NCI-H1048 (cell line): Measurements from ENCODE around the gene CNTNAP2.

ENCODE experiments used
- DNase-seq: peaks from one replicate; lab custom pipeline; 2025; lab: John Stamatoyannopoulos, UW

CNTNAP2 gene

DNA sequence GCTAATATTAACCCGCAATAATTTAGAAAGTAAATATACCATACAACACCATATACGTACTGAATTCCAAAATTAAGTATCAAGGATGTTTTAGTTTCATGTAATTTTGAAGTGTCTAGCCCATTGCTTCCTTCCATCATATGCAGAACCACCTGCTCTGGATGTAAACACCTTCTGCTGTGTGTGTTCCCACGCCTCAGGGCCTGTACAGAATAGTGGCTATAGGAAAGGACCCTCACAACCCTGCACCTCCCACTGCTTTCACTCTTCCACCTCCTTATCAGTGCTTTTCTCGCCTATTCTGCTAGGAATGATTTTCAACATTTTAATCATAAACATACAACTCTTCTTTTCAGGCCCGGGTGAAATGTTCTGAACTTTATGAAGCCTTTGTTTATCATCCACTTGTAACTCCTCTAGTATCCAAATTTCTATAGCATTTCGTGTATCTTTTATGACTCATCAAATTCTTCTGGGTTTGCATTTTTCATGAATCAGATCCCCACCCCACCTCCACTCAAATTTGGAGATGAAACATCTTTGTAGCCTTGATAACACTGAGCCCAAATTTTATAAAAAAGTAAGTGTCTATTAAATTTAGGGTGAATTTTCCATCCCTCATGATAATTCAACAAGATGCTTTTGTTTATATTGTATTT is 1367.2 kb downstream of the CNTNAP2 start:
- DNase-seq: no peak

DNA sequence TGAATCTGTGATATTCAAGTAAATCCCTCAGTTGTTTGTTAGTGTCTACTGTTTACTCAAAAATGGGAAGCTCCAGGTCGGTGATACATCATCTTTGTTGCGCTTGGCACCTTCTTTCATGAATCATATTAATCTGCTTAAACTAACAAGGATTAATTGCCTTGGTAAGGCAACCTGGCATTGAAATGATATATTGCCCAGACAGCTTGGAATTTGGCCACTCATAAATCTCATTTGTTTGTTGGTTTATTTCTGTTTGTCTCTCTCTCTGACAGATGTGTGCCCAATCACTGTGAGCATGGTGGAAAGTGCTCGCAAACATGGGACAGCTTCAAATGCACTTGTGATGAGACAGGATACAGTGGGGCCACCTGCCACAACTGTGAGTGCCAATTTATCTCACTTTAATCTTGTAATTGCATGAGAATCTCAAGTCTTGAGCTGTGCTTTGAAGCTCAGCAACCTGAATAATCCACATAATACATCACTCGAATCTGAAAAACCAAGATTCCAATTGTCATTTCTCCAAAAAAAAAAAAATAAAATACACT is 1369.1 kb downstream of the CNTNAP2 start:
- no peak for DNase-seq

DNA sequence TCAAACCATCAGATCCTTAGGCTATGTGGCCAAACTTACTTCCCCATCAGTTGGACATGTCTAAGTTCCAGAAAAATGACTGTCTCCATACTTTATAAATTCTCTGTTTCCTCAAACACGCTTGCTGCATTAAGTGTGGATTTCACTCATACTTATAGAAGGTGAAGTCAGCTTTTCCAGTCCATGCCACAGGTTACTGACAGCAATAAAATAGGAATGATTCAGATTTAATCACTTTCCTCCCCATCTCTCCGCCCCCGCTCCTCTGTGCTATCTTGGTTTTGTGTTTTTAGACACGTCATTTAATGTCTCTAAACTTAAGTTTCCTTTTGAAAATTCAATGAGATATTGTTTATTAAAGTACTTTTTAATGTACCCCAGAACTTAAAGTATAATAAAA is 1376.0 kb downstream of the CNTNAP2 start:
- no peak for DNase-seq

DNA sequence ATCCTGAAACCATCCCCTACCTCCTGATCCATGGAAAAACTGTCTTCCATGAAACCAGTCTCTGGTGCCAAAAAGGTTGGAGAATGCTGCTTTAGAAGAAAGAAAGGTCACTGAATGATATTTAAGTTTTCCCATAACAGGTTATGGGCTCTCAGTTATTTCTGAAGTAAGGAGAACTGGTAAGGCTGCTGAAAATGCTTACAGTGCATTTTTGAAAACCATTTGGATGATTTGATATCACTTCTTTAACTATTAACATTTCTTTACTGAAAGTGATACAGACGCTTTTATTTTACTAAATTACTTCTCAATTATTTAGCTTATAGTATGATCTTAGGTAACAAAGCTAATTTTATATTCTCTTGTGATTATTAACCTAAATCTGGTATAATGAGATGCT is 1379.6 kb downstream of the CNTNAP2 start:
- no peak for DNase-seq

DNA sequence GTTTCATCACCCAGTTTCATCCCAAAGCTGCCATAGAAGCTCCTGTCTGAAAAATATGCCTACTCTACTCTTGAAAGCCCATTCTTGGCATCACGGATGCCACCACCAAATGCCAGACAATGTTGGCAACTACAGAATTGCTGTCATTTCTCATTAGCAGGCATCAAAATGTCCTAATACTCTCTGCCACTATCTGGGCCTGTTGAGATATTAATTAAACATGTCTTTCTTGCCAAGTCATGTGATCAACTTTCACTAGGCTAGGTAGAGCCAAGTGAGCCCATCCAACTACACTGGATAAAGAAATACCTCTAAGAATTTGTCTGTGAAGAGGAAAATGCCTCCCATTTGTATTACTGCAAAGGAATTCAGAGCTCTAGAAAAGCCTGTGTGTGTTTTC is 1380.6 kb downstream of the CNTNAP2 start:
- DNase-seq: no peak

DNA sequence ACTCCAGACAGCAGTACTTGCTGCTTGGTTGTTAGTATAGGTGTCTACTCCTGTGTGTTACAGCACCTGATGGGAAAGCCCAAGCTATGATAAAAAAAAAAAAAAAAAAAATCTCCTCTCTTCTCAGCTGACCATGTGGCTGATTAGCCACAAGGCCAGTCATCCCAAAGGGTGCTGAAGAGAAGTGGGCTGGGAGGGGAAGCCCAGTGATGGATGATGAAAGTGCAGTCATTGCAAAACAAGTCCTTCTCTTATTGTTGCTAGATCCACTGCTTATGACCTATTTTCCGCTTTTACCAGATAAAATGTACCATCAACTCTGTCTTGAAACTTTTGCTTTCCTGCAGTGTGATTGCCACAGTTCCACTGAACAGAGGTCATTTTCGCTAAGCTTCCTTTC is 1381.5 kb downstream of the CNTNAP2 start:
- DNase-seq: no peak

DNA sequence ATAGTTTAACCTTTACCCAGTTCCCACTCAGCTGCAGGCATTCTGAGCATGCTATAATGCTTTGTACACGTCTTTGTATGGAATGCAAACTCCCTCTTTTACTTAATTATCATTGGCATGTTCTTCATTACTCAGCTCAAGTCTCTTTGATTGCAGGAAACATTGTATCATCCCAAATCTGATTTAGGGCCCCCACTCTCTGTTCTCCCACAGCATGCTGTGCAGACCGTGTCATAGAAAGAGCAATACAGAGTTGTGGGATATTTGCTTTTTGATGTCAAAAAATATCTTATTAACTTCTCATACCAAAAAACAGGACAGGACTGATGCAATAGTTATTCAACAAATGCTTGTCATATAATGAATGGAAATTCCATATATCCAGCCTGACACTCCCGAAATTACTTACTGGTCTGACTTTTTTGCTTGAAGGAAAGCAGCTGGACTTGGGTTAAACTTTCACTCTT is 1392.5 kb downstream of the CNTNAP2 start:
- DNase-seq: no peak

DNA sequence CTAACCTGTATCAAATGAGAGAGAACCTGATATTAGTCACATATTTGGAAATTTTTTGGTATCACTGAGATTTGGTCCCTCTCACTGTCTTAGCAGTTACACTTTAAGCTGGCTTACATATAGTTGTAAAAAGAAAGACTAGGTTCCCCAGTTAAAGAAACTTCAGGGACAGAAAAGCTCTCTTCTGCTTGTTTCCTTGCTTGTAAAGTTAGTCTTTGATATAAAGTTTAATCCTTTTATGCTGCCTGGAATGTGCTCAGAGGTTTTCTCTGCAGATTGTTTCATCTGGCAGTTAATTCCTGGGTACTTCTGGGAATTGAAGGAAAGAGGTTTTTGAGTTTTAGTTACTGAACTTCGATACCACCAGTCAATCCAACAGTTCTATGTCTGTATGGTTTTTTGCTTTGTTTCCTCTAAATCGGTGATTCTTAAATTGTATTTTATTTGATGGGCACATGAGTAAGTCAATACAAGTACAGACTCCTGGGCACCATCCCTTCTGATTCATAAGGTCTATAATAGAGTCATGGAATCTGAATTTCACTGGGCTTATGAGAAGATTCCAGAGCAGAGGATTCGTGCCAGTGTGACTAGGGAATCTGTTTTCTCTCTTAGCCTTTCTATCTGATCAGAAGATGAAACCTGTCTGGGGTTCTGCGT is 1393.1 kb downstream of the CNTNAP2 start:
- no peak for DNase-seq

DNA sequence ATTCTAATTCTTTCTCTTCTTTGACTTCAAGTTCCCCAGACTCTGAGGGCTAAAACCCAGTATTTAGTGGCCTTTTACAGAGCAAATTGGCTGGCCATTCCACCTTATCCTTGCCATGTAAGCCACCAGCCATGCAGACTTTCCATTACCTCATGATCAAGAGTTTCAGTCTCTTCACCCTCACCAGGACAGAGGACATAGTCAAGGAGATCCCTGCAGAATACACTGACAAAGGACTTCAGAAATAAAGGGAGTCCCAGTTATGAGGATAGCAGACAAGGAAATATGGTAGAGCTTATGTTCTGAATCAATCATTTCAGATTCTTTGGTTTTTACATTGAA is 1393.6 kb downstream of the CNTNAP2 start:
- no peak for DNase-seq

DNA sequence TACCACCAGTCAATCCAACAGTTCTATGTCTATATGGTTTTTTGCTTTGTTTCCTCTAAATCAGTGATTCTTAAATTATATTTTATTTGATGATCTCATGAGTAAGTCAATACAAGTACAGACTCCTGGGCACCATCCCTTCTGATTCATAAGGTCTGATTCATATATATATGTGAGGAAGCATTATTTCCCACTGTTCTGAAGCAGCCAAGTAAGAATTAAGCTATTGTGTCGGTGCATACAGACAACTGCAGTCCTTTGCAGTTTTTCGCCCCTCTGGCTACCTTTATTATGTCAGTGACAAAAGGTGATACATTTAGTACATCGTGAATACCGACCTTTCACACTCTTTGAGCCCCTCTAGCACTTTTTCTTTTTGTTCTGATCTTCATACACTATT is 1394.3 kb downstream of the CNTNAP2 start:
- no peak for DNase-seq

DNA sequence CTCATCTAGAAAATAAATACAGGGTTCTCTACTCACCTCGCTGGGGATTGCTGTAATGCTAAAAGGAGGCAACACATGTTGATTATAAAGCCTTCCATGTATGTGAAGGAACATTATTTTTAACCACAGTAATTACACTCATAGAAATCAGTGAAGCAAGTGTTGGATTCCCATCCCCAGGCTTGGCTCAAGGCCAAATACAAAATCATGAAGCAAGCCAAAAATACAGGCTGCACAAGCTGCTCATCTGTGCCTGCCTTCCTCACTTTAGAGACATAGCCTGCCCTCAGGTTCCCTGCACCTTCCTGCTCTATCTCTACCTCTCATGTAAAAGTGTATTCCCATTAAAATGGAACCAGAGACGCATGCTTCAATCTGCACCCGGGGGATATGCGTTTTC is 1396.8 kb downstream of the CNTNAP2 start:
- no peak for DNase-seq

DNA sequence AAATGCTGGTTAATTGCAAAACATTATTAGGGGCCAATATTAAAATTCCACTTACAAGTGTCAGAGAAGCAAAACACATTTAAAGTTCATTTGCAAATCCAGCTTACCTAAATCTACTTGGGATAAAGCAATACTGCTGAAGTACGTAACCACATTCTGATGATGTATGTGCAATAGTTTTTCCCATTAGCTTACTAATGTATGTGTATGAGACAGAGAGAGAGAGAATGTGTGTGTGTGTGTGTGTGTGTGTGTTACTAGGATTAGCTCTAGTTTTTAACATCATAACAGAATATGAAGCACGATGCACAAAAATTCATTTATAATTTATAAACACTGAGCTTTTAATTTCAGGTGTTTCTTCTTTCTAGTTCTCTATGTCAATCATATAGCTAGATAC is 1399.8 kb downstream of the CNTNAP2 start:
- DNase-seq: no peak

DNA sequence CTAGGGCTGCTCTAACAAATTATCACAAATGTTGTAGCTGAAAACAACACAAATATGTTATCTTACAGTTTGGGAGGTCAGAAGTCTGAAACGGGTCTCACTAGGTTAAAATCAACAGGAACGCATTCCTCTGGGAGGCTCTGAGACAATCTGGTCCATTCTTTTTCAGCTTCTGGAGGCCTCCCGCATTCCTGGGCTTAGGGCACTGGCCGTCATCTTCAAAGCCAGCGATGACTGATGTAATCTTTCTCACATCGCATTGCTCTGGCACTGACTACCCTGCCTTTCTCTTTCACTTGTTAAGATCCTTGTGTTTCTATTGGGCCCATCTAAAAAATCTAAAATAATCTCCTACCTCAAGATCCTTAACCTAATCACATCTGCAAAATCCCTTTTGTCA is 1402.5 kb downstream of the CNTNAP2 start:
- no peak for DNase-seq

DNA sequence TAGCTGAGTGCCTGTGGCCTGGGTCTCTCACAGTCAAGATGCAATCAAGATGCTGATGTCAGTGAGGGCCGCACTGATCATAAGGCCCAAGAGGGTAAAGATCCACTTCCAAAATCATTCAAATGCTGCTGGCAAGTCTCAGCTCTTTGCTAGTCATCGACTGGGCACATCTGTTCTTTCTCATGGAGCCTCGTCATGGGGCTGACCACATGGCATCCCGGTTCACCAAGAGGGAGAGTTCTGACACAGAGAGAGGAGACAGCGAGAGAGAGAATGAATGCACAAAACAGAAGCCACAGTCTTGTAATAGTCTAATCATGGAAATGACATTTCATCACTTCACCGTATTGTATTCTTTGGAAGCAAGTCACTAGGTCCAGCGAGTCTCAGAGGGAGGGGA is 1406.5 kb downstream of the CNTNAP2 start:
- no peak for DNase-seq

DNA sequence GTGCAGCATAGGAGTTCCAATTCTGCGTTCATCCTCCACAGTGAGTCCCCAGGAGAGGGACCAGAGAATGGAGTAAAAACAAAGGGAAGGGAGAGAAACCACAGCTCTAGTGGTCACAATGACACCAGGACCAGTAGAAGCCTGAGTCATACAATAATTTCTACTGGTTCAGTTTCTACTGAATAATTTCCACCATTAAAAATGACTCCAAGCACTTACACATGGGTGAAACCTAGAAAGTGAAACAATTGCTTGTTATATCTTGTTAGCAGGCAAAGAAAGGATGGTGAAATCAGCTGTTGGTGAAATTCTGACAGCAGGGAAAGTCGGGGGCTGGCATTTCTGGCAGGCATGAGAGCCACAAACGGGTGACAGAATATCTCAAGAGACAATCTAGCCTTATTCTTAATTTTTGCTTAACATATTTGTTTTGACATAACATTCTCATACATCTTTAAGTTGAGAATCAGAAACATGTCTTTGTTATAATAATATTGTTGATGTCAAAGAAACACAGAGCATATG is 1408.2 kb downstream of the CNTNAP2 start:
- DNase-seq: no peak

DNA sequence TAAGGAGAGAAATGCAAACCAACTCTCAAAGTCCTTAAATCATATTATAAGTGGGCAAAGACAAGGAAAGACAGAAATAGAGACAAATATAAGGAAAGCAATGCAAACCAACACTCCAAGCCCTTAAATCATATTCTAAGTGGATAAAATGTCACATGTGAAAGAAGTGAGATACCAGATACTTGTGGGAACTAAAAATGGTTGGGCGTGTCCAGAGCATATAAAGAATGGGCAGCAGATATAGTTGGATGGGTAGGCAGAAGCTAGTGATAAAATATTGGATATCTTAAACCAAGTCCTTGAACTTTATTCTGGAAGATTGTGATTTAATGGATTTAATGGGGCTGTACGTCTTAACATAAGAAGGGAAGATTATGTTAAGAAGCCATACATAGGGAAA is 1408.7 kb downstream of the CNTNAP2 start:
- no peak for DNase-seq

DNA sequence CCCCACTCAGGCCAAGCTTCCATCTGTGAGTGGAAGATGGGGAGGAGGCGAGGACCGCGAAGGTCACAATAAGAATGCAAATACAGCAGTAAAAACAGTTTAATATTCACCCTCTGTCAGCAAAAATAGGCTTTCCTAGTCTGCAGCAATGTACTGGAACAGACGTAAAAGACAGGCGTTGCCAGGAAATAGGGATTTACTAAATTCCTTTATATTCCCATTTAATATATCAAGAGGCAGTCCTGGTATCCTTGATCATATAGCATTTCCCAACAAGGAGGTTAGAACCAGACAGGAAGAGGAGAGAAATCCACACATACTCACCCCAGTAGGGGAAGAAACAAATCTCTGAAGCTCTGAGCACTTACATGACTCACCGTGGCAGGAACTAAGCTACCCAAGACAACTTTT is 1419.1 kb downstream of the CNTNAP2 start:
- DNase-seq: no peak

DNA sequence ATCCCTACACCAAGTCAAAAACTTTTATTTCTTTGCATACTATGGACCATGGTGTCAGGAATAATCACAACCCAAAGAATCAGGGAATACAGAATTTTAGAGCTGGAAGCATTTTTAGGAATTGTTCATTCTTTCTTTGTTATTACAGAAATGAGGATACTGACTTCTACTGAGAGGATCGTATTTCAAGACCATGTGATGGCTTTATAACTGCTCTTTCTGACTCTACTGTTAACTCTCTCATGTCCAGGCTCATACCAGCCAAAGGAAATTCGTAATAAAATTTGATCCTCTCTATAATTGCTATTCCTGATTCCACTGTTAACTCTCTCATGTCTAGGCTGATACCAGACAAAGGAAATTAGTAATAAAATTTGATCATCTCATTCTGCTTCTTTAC is 1423.1 kb downstream of the CNTNAP2 start:
- no peak for DNase-seq

DNA sequence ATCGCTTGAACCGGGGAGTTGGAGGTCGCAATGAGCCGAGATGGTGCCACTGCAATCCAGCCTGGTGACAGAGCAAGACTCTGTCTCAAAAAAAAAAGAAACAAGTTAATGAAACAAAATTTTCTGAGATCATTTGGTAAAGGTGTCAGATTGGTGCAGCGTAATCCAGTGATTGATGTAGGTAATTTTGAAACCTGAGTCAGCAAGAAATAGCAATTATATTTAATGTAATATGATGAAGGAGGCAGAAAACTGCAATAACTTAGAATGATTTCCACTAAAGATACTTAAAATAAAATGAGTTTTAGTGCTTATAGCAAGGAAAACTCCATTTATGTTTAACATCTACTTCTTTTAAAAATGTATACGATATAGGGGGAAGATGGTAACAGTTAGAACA is 1424.1 kb downstream of the CNTNAP2 start:
- DNase-seq: no peak

DNA sequence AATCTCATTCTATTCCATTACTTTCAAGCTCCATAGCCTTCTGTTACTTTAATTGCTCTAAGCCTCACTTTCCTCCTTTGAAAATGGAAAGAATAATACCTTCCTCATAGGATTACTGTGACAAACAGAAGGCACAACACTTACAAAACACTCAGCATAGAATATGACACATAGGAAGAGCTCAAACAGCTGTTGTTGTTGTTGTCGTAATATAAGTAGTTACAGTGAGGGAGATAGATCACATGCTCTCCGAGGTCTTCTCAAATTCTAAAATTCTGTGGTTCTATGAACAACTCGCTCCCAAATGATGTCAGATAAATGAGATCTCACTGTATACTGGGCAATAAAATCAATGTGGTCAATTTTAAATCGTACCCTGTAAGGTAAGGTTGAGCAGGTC is 1424.7 kb downstream of the CNTNAP2 start:
- DNase-seq: no peak

DNA sequence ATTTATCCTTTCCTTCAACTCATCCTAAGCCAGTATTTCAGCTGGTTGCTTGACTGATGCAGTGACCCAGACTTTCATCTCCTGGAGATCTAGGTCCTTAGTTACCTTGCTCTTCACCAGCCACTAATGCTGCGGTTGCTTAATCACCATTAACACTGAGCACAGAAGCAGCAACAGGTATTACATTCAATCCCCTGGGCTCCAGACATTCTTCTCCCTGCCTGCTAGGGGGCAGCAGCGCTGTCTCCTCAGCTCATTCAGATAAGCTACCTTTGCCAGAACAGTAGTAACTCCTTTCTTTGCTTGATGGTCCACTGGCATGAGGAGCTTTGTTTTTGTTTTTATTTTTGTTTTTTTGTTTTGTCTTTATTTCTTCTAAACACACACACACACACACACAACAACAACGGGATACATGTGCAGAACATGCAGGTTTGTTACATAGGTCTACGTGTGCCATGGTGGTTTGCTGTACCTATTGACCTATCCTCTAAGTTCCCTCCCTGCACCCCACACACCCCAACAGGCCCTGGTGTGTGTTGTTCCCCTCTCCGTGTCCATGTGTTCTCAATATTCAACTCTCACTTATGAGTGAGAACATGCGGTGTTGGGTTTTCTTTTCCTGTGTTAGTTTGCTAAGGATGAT is 1430.8 kb downstream of the CNTNAP2 start:
- no peak for DNase-seq

DNA sequence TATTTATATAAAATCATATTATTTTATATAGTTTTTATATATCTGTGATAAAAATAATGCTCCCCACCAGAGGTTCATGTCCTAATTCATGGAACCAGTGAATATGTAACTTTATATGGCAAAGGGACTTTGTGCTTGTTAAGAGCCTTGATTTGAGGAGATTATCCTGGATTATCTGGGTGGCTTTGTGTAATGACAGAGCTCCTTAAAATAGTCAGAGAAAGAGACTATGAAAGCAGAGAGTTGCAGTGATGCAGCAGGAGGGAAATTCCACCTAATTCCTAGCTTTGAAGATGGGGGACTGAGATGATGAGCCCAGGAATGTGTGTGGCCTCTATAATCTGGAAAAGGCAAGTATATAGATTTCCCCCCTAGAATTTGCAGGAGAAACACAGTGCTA is 1439.7 kb downstream of the CNTNAP2 start:
- DNase-seq: no peak

DNA sequence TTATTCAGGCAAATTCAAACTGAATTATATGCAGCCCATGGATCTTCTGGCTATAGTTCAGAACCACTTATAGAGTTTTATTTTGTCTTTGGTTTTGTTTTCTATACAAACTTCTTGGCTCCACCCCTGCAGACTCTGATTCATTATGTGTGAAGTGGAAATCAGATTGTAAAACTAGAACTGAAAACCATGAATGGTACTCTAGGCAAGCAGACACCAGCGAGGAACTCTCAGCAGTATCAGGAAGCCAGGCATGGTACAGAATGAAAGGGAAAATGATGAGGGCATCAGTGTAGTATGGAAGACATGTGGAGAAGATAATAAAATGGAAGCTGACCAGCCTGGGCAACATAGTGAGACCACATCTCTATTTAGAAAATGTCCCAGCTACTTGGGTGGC is 1447.1 kb downstream of the CNTNAP2 start:
- no peak for DNase-seq
